H9 (cell line): Measurements from ENCODE around the gene RSU1. TPM values are rescaled to one million over a fixed set of nuclear protein-coding genes. Genes with fewer than 3 reads are reported as not detected.

Source experiments
- DNase-seq: peaks from one replicate; pipeline ENCODE4 v3.0.0-alpha.2; 2017
- H2AFZ ChIP-seq: one replicate; pipeline ENCODE4 v1.6.1; 2013; ENCODE audit warnings: mild to moderate bottlenecking, low read length, control low read depth, moderate library complexity
- H2AK5ac ChIP-seq: 2 replicates; pipeline ENCODE4 v1.6.1; 2013; ENCODE audit warnings: low read length, control low read depth, mixed read lengths; ENCODE audit not compliant: insufficient read length
- H2BK120ac ChIP-seq: one replicate; pipeline ENCODE4 v1.6.1; 2013; ENCODE audit warnings: low read depth, mild to moderate bottlenecking, low read length, control low read depth, inconsistent platforms; ENCODE audit not compliant: poor library complexity, severe bottlenecking
- H2BK12ac ChIP-seq: 2 replicates; pipeline ENCODE4 v1.6.1; 2013; ENCODE audit warnings: low read length, control low read depth, mixed read lengths, low read depth; ENCODE audit not compliant: insufficient read length
- H2BK15ac ChIP-seq: 2 replicates; pipeline ENCODE4 v1.6.1; 2013; ENCODE audit warnings: low read depth, low read length, control low read depth
- H2BK20ac ChIP-seq: one replicate; pipeline ENCODE4 v1.6.1; 2013; ENCODE audit warnings: low read depth, mild to moderate bottlenecking, low read length, control low read depth, inconsistent platforms; ENCODE audit not compliant: poor library complexity, severe bottlenecking
- H2BK5ac ChIP-seq: 2 replicates; pipeline ENCODE4 v1.6.1; 2013; ENCODE audit warnings: low read length, control low read depth, mixed read lengths; ENCODE audit not compliant: insufficient read length
- H3K14ac ChIP-seq: 2 replicates; pipeline ENCODE4 v1.6.1; 2013; ENCODE audit warnings: low read length, control low read depth; ENCODE audit not compliant: insufficient read depth
- H3K18ac ChIP-seq: 2 replicates; pipeline ENCODE4 v1.6.1; 2013; ENCODE audit warnings: low read depth, mild to moderate bottlenecking, mixed read lengths, low read length, control low read depth; ENCODE audit not compliant: insufficient read length
- H3K23ac ChIP-seq: 2 replicates; pipeline ENCODE4 v1.6.1; 2013; ENCODE audit warnings: low read length, control low read depth, mixed read lengths, low read depth; ENCODE audit not compliant: insufficient read length
- H3K23me2 ChIP-seq: 2 replicates; pipeline ENCODE4 v1.6.1; 2013; ENCODE audit warnings: low read depth, mild to moderate bottlenecking, mixed read lengths, low read length, control low read depth; ENCODE audit not compliant: insufficient read length, poor library complexity, severe bottlenecking
- H3K27ac ChIP-seq: 2 replicates; pipeline ENCODE4 v1.5.1; 2013; ENCODE audit warnings: low read length, control low read depth, mixed read lengths, low read depth; ENCODE audit not compliant: insufficient read length
- H3K27me3 ChIP-seq: 2 replicates; pipeline ENCODE4 v1.6.1; 2013; ENCODE audit warnings: low read length, control low read depth, inconsistent platforms; ENCODE audit not compliant: insufficient read depth
- H3K4ac ChIP-seq: 2 replicates; pipeline ENCODE4 v1.6.1; 2013; ENCODE audit warnings: low read depth, mild to moderate bottlenecking, control low read depth, inconsistent platforms, low read length, moderate library complexity
- H3K4me1 ChIP-seq: 2 replicates; pipeline ENCODE4 v1.6.1; 2013; ENCODE audit warnings: low read length, control low read depth, inconsistent platforms; ENCODE audit not compliant: insufficient read depth
- H3K4me2 ChIP-seq: 2 replicates; pipeline ENCODE4 v1.6.1; 2013; ENCODE audit warnings: low read length, control low read depth, mixed read lengths; ENCODE audit not compliant: insufficient read length, insufficient read depth
- H3K56ac ChIP-seq: 2 replicates; pipeline ENCODE4 v1.6.1; 2013; ENCODE audit warnings: low read depth, mild to moderate bottlenecking, mixed read lengths, low read length, control low read depth; ENCODE audit not compliant: insufficient read length
- H3K79me1 ChIP-seq: 2 replicates; pipeline ENCODE4 v1.6.1; 2013; ENCODE audit warnings: low read depth, mild to moderate bottlenecking, moderate library complexity, low read length, control low read depth, inconsistent platforms; ENCODE audit not compliant: insufficient read depth, poor library complexity, severe bottlenecking
- H3K79me2 ChIP-seq: 2 replicates; pipeline ENCODE4 v1.6.1; 2013; ENCODE audit warnings: low read length, control low read depth, inconsistent platforms; ENCODE audit not compliant: insufficient read depth
- H3K9ac ChIP-seq: 2 replicates; pipeline ENCODE4 v1.6.1; 2013; ENCODE audit warnings: low read length, control low read depth, mixed read lengths; ENCODE audit not compliant: insufficient read length; ENCODE audit errors: extremely low read depth
- H3K9me3 ChIP-seq: one replicate; pipeline ENCODE4 v1.6.1; 2013; ENCODE audit warnings: low read depth, low read length, inconsistent platforms; ENCODE audit not compliant: control insufficient read depth
- H3T11ph ChIP-seq: one replicate; pipeline ENCODE4 v1.6.1; 2013; ENCODE audit warnings: mild to moderate bottlenecking, low read length, control low read depth, inconsistent platforms
- H4K20me1 ChIP-seq: one replicate; pipeline ENCODE4 v1.6.1; 2013; ENCODE audit not compliant: control insufficient read depth, insufficient read length, insufficient read depth
- H4K5ac ChIP-seq: 2 replicates; pipeline ENCODE4 v1.6.1; 2013; ENCODE audit warnings: low read depth, mild to moderate bottlenecking, mixed read lengths, low read length, control low read depth; ENCODE audit not compliant: insufficient read length
- H4K8ac ChIP-seq: replicated peaks from 2 replicates; pipeline ENCODE4 v1.6.1; 2013; ENCODE audit warnings: low read length, control low read depth, mixed read lengths, low read depth; ENCODE audit not compliant: insufficient read length
- H4K91ac ChIP-seq: 2 replicates; pipeline ENCODE4 v1.6.1; 2013; ENCODE audit warnings: low read depth, mild to moderate bottlenecking, moderate library complexity, mixed read lengths, low read length, control low read depth; ENCODE audit not compliant: insufficient read length
- H3K27ac Mint-ChIP-seq, 3 experiments: 2 replicates in 2 of 3; 3 replicates in 1 of 3; pipeline ENCODE4 v1.8.0; 2020 to 2021; ENCODE audit warnings: mixed read lengths in 3 of 3, mild to moderate bottlenecking in 1 of 3, moderate library complexity in 1 of 3
- H3K27me3 Mint-ChIP-seq: 2 replicates; pipeline ENCODE4 v1.8.0; 2021; ENCODE audit warnings: low read depth, mild to moderate bottlenecking, moderate library complexity, mixed read lengths
- H3K36me3 Mint-ChIP-seq, 3 experiments: 2 replicates in 2 of 3; 3 replicates in 1 of 3; pipeline ENCODE4 v1.8.0; 2020 to 2021; ENCODE audit warnings: low read depth in 3 of 3, mixed read lengths in 3 of 3; ENCODE audit not compliant: insufficient read depth in 1 of 3
- H3K4me1 Mint-ChIP-seq, 2 experiments: 2 replicates each; pipeline ENCODE4 v1.8.0; 2020; ENCODE audit warnings: mixed read lengths in 2 of 2
- H3K4me3 Mint-ChIP-seq, 2 experiments: 2 replicates in 1 of 2; 3 replicates in 1 of 2; pipeline ENCODE4 v1.8.0; 2020 to 2021; ENCODE audit warnings: mild to moderate bottlenecking in 2 of 2, mixed read lengths in 2 of 2, moderate library complexity in 1 of 2
- H3K9me3 Mint-ChIP-seq, 2 experiments: 2 replicates in 1 of 2; 3 replicates in 1 of 2; pipeline ENCODE4 v1.8.0; 2020; ENCODE audit warnings: mild to moderate bottlenecking in 2 of 2, mixed read lengths in 2 of 2, moderate library complexity in 1 of 2
- CTCF ChIP-seq: fragments of 200-600 bp; sonication (generic); conservative IDR thresholded peaks from 3 replicates; pipeline ENCODE4 v1.8.0; 2021; ENCODE audit warnings: antibody characterized with exemption, mild to moderate bottlenecking
- WGBS: extraction: QIAGEN DNeasy Blood & Tissue Kit; methylation state at CpG from one replicate; pipeline ENCODE4 v1.1.7; 2013; ENCODE audit warnings: missing lambda C conversion rate, low lambda C conversion rate, mixed read lengths; ENCODE audit not compliant: insufficient read length; ENCODE audit errors: extremely low coverage; 5-methylcytosine and 5-hydroxymethylcytosine counted together
- long read RNA-seq: library from polyadenylated mRNA; unstranded; transcript quantifications from one replicate; pipeline ENCODE4 v2.0.0, GENCODE V29; 2020
- total RNA-seq: library from RNA; stranded (reverse); gene quantifications from 2 replicates; pipeline ENCODE4 v1.2.1, GENCODE V29; 2021

Gene RSU1
- total RNA-seq = 51.3 and 59.4 TPM in 2 replicates
- long read RNA-seq, transcript RSU1-203 (8 exons, 3,919 nt) = minor isoform, 19 of 294 reads
- long read RNA-seq, transcript RSU1-201 (9 exons, 3,834 nt) = major isoform, 190 of 294 reads
- long read RNA-seq, transcript RSU1-205 (8 exons, 3,639 nt) = minor isoform, 56 of 294 reads
- long read RNA-seq, partial matches to known transcripts = 6 of 294 reads
- long read RNA-seq, other reads (novel, unspliced or antisense) = 23 of 294 reads

GRCh38 chr10:16817125-16818019, at the start of gene RSU1:
Gene RSU1, minus strand, starts transcription at chr10:16817424. Its CDS starts 343 bp downstream, at chr10:16817081.
- Histone ChIP-seq H3T11ph (no peak within 1 kb of the TSS), H2BK15ac (no peak within 1 kb of the TSS), H3K18ac (peak within 1 kb of the TSS; percentile 80), H3K79me1 (no peaks in the 10 kb centered on the region), H3K23ac (no peak within 1 kb of the TSS), H2BK20ac (no peak within 1 kb of the TSS), H3K56ac (no peak within 1 kb of the TSS), H3K27me3 (no peaks in the 10 kb centered on the region), H3K9me3 (peaks cover 8% of the 10 kb centered on the region), H4K20me1 (no peaks in the 10 kb centered on the region), H2AFZ (no peak within 1 kb of the TSS), H3K14ac (peak within 1 kb of the TSS; percentile 71; the same call in 1 of the 2 replicates), H2BK12ac (no peak within 1 kb of the TSS), H2BK120ac (no peak within 1 kb of the TSS), H2BK5ac (no peak within 1 kb of the TSS), H3K9ac (peak within 1 kb of the TSS; percentile 69), H3K4ac (no peak within 1 kb of the TSS), H3K79me2 (no peaks in the 10 kb centered on the region), H3K27ac (no peak within 1 kb of the TSS), H2AK5ac (no peak within 1 kb of the TSS), H3K4me1 (0 out of 2 replicates have a peak, but pooled peaks cover 2% of the 10 kb centered on the region), H4K8ac (no peak within 1 kb of the TSS), H3K23me2 (peaks cover 4% of the 10 kb centered on the region), H3K4me2 (peak within 1 kb of the TSS; percentile 54), H4K5ac (no peak within 1 kb of the TSS), H4K91ac (no peak within 1 kb of the TSS)
- no peak for TF ChIP-seq CTCF
- WGBS = no CpG with 5 or more reads among the region's 65 CpGs
- peak; percentile 100 for DNase-seq
- H3K27me3 Mint-ChIP-seq = peaks cover 10% of the 10 kb centered on the region
- H3K9me3 Mint-ChIP-seq = peaks cover 13% of the 10 kb centered on the region in 2 experiments
- peak within 1 kb of the TSS in 2 of 3 experiments; percentile 97; a peak in 5 of 7 replicates for H3K27ac Mint-ChIP-seq
- peaks cover 9 to 14% of the 10 kb centered on the region in 2 experiments for H3K4me1 Mint-ChIP-seq
- H3K36me3 Mint-ChIP-seq = peaks cover 9 to 12% (median 10%) of the 10 kb centered on the region in 3 experiments
- H3K4me3 Mint-ChIP-seq = peak within 1 kb of the TSS; percentile 90 to 95
